ENCODE results near the gene ACTN1. TPM values are rescaled to one million over a fixed set of nuclear protein-coding genes. Genes with fewer than 3 reads are reported as not detected.
A peak's percentile ranks its signal among the peaks of the same experiment; 100 is the strongest.

ACTN1 gene
- total and polyA plus RNA-seq, 2 experiments from 2014 or later = 88.0 to 163 TPM

DNA sequence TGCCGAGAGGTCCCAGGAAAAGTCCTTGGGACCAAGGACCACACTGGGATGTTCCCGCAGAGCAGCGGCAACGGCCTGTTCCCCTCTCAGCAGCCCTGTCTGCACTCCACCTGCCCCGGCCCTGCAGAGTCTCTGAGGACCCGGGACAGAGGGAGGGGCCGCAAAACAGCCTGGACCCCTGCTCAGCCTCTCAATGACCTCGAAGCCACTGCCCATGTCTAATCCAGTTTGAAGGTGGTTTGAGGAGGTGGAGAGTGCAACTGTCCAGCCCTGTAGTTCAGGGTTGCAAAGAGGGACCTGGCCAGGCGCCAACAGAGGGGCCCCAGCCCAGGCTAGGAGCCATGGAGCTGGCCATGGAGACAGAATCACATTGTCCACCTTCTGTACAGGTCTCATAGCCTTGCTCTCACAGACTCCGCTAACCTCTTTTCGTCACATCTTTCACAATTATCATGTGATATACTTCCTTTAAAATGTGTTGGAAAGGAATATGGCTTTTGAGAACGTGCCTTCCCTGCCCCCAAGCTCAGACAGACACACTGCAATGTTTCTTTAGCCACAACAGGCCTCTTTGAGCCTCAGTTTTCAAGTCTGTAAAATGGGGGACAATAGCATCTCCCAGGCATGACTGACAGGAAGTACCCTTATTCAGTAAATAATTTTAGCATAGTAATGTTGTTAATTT, 49.3 kb downstream of the ACTN1 start:
- DNase-seq (ENCODE audit: low spot score) = no peak
- Histone ChIP-seq H3K27me3 (no peaks in the 10 kb centered on the region), H3K9me3 (ENCODE audit: low read depth) (no peaks in the 10 kb centered on the region), H2AFZ (no peak overlapping the region), H3K36me3 (replicated peaks; ENCODE audit: insufficient read depth, low read depth) (no peaks in the 10 kb centered on the region), H3K4me3 (no peak overlapping the region), H3K9me2 (replicated peaks; ENCODE audit: insufficient read depth) (no peaks in the 10 kb centered on the region), H4K20me1 (ENCODE audit: insufficient read depth, poor library complexity, severe bottlenecking) (peaks cover 30% of the 10 kb centered on the region), H3K27ac (no peak overlapping the region), H3K79me2 (peaks cover 94% of the 10 kb centered on the region), H3K4me2 (no peak overlapping the region), H3K4me1 (ENCODE audit: insufficient read depth) (peaks cover 10% of the 10 kb centered on the region)
- TF ChIP-seq EZH2 (IDR thresholded peaks at IDR 0.05; ENCODE audit: borderline replicate concordance) = no peak
- TF ChIP-seq, protein P1, sequence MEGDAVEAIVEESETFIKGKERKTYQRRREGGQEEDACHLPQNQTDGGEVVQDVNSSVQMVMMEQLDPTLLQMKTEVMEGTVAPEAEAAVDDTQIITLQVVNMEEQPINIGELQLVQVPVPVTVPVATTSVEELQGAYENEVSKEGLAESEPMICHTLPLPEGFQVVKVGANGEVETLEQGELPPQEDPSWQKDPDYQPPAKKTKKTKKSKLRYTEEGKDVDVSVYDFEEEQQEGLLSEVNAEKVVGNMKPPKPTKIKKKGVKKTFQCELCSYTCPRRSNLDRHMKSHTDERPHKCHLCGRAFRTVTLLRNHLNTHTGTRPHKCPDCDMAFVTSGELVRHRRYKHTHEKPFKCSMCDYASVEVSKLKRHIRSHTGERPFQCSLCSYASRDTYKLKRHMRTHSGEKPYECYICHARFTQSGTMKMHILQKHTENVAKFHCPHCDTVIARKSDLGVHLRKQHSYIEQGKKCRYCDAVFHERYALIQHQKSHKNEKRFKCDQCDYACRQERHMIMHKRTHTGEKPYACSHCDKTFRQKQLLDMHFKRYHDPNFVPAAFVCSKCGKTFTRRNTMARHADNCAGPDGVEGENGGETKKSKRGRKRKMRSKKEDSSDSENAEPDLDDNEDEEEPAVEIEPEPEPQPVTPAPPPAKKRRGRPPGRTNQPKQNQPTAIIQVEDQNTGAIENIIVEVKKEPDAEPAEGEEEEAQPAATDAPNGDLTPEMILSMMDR (IDR thresholded peaks at IDR 0.05; ENCODE audit: poor library complexity) = no peak
- no peak for TF ChIP-seq EZH2phosphoT487 (IDR thresholded peaks at IDR 0.05; ENCODE audit: low read depth, severe bottlenecking, unreplicated experiment)
- 95% methylated on average over 12 of the region's 12 CpGs for WGBS (ENCODE audit: low lambda C conversion rate, missing lambda C conversion rate)

DNA sequence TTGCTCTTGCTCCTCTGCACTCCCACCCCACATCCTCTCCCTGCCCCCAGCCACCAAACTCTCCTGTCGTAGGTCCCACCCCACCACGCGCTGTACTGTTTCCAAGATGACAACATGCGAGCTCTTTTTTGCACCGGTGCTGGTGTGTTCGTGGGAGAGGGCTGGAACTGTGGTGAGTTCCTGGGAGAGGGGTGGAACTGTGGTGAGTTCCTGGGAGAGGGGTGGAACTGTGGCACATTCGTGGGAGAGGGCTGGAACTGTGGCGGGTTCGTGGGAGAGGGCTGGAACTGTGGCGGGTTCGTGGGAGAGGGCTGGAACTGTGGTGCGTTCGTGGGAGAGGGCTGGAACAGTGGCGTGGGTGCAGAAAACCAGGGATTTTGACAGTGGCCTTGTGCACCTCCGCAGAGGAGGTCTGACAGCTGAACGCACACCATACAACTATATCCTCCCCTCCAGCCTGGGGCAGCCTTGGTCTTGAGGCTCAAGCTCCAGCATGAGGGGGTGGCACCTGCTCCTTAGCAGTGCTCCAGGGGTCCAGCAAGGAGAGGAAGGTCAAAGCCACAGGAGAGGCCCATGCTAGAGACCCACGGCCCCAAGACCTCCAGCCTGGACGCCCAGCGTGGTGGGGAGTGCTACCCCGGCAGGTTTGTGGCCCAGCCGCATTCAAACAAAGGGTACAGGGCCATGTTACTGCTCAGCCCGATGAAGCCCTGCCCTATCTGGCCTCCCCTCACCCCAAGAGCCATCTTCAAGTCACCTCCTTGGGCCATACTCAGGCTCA, 50.1 kb downstream of the ACTN1 start:
- no peak for TF ChIP-seq EZH2 (IDR thresholded peaks at IDR 0.05; ENCODE audit: borderline replicate concordance)
- TF ChIP-seq, protein P1 (IDR thresholded peaks at IDR 0.05; ENCODE audit: poor library complexity) = no peak
- no peak for TF ChIP-seq EZH2phosphoT487 (IDR thresholded peaks at IDR 0.05; ENCODE audit: low read depth, severe bottlenecking, unreplicated experiment)
- 80% methylated on average over 22 of the region's 22 CpGs for WGBS (ENCODE audit: low lambda C conversion rate, missing lambda C conversion rate)
- no peaks in the 10 kb centered on the region for H3K36me3 ChIP-seq (replicated peaks; ENCODE audit: insufficient read depth, low read depth)
- no peaks in the 10 kb centered on the region for H3K9me3 ChIP-seq (ENCODE audit: low read depth)
- peaks cover 10% of the 10 kb centered on the region for H3K4me1 ChIP-seq (ENCODE audit: insufficient read depth)
- H2AFZ ChIP-seq = no peak overlapping the region
- no peaks in the 10 kb centered on the region for H3K27me3 ChIP-seq
- H3K4me2 ChIP-seq = no peak overlapping the region
- H4K20me1 ChIP-seq (ENCODE audit: insufficient read depth, poor library complexity, severe bottlenecking) = peaks cover 22% of the 10 kb centered on the region
- H3K79me2 ChIP-seq = peaks cover 91% of the 10 kb centered on the region
- no peak overlapping the region for H3K4me3 ChIP-seq
- H3K27ac ChIP-seq = peak overlapping the region; percentile 81
- H3K9me2 ChIP-seq (replicated peaks; ENCODE audit: insufficient read depth) = no peaks in the 10 kb centered on the region
- no peak for DNase-seq (ENCODE audit: low spot score)

DNA sequence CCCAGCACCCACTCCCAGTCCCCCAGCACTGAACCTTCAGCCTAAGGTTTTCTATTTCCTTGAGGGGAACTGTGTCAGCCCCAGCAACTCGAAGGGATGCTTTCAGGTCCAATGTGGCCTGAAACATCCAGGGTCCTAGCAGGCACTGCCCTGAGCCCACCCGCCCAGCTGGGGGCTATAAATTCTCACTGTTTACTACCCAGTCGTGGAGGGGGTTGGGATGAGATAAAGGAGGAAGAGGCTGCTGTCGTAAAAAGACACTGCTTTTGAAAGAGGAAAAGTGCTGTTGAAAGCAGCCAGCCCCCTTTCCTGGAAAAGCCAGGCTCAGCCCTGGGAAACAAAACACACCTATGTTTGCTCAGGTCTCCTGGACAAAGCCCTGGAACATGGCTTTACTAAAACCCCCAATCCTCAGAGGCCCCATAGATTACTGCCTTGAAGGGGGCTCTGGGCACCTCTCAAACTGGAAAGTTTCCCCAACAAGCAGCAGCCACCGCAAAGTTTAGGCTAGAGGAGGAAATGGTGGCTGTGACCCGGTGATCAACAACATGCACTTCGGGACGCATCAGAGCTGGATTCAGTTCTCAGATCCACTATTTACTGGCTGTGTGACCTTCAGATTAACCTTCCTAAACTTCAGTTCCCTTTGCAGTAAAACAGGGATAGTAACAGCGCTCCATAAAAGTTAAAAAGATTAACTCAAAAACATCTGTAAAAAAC, 51.0 kb downstream of the ACTN1 start:
- TF ChIP-seq EZH2phosphoT487 (IDR thresholded peaks at IDR 0.05; ENCODE audit: low read depth, severe bottlenecking, unreplicated experiment) = no peak
- TF ChIP-seq, protein P1 (IDR thresholded peaks at IDR 0.05; ENCODE audit: poor library complexity) = no peak
- no peak for TF ChIP-seq EZH2 (IDR thresholded peaks at IDR 0.05; ENCODE audit: borderline replicate concordance)
- no peaks in the 10 kb centered on the region for H3K36me3 ChIP-seq (replicated peaks; ENCODE audit: insufficient read depth, low read depth)
- 17% methylated on average over 9 of the region's 9 CpGs for WGBS (ENCODE audit: low lambda C conversion rate, missing lambda C conversion rate)
- peaks cover 10% of the 10 kb centered on the region for H3K4me1 ChIP-seq (ENCODE audit: insufficient read depth)
- H3K4me3 ChIP-seq = no peak overlapping the region
- H3K9me2 ChIP-seq (replicated peaks; ENCODE audit: insufficient read depth) = no peaks in the 10 kb centered on the region
- H3K79me2 ChIP-seq = peaks cover 91% of the 10 kb centered on the region
- peak overlapping the region; percentile 81 for H3K27ac ChIP-seq
- no peaks in the 10 kb centered on the region for H3K9me3 ChIP-seq (ENCODE audit: low read depth)
- no peaks in the 10 kb centered on the region for H3K27me3 ChIP-seq
- DNase-seq (ENCODE audit: low spot score) = no peak
- peak overlapping the region; percentile 57 for H3K4me2 ChIP-seq
- no peak overlapping the region for H2AFZ ChIP-seq
- peaks cover 21% of the 10 kb centered on the region for H4K20me1 ChIP-seq (ENCODE audit: insufficient read depth, poor library complexity, severe bottlenecking)

Data from hepatocyte (in vitro differentiated cells).